Activated T-cell treated with anti-CD3 and anti-CD28 coated beads for 48 hours (primary cell): ENCODE data around the gene TRIM43B.
A peak's percentile ranks its signal among the peaks of the same experiment; 100 is the strongest.
"Not testable (repeated sequence)": the region's sequence is repeated elsewhere in the genome, so short reads cannot be mapped to it uniquely, and the experiment has no call there.

Experiments
- DNase-seq: peaks from one replicate; pipeline ENCODE4 v3.0.0-alpha.2; 2020; ENCODE audit warnings: low read depth

The TRIM43B gene

DNA sequence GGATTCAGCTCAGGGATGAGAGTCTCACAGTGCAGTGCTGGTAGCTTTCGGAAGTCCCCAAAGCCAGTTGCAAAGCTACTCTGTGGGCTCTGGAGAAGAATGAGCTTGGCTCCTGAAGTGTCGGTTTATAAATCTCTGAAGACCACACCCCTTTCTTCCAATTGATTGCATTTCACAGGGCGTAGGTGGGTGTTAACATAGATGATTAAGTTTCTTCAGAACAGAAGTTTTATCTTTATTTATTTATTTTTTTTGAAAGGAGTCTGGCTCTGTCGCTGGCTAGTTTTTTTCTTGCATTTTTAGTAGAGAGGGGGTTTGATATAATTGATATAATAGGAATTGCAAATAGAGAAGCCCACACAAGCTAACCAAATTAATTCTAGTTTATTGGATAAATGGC, at the start of gene TRIM43B:
TSS of gene TRIM43B (minus strand) at position 101 of the 400 bp plus-strand sequence. CDS start 2,040 bp downstream, outside the sequence.
- not testable (repeated sequence) for DNase-seq

- no peak for DNase-seq
Observed at GRCh38 chr2:95531254-95531771, 46.8 kb upstream of the TRIM43B start.

- no peak for DNase-seq
Observed at GRCh38 chr2:95530734-95531133, 46.2 kb upstream of the TRIM43B start.

DNA sequence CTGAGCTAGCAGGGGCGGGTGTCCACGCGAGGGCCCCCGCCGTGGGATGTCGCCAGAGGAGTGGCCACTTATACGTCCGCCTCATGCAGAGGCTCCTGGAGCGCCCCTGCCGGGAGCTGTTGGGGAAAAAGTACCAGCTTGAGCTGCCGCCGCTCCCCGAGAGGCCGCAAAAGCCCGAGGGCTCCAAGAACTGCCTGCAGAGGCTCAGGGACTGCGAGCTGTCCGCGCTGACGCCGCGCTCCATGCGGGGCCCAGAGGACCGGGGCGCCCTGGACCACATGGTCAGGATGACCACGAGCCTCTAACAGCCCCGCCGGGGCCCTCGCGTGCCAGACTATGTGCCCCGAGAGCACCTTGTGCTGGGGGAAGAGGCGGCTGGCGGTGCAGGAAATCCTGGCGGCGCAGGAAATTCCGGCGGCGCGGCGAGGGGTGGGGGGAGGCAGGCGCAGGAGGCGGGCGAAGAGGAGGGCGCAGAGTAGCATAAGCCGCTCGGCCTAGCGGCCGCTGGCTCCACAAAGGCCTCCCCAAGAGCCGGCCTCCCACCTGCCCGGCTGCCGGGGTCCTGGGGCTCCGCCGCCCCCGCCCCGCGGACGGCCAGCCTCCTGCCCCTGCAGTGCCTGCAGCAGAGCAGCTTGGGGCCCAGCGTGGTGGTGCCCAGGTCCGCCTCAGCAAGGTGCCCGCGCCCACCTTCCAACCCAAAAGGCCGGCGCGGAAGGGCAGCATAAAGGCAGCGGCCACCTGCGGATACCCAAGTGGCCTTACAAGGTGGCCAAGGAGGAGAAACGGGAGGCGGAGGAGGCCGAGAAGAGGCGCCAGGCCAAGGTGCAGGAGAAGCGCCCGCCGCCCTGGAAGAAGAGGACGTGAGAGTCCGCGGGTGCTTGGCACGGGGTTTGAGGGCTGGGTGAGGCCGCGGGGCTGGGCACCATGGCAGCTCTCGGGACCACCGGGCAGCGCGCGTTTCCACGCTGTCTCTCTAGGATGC, 42.1 kb upstream of the TRIM43B start:
- DNase-seq: peak; percentile 55

- no peak for DNase-seq
Observed at GRCh38 chr2:95525294-95526035, 40.9 kb upstream of the TRIM43B start.

DNA sequence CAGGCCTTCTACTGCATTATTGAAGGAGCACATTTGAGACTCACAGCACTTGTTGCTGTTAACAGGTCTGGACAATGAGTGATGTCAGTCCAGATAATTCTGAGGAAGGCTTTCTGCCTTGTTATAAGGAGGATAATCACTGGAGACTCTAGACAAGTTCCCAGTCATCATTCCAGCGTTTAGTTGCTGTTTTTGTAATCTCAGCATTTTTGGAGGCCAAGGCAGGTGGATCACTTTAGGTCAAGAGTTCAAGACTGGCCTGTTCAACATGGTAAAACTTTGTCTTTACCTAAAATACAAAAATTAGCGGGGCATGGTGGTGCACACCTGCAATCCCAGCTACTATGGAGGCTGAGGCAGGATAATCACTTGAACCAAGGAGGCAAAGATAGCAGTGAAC, 39.6 kb upstream of the TRIM43B start:
- DNase-seq: no peak

- no peak for DNase-seq
Observed at GRCh38 chr2:95514718-95515117, 30.2 kb upstream of the TRIM43B start.

GRCh38 chr2:95514226-95514625, 29.7 kb upstream of the TRIM43B start:
- not testable (repeated sequence) for DNase-seq

GRCh38 chr2:95509408-95509807, 24.9 kb upstream of the TRIM43B start:
- no peak for DNase-seq

DNA sequence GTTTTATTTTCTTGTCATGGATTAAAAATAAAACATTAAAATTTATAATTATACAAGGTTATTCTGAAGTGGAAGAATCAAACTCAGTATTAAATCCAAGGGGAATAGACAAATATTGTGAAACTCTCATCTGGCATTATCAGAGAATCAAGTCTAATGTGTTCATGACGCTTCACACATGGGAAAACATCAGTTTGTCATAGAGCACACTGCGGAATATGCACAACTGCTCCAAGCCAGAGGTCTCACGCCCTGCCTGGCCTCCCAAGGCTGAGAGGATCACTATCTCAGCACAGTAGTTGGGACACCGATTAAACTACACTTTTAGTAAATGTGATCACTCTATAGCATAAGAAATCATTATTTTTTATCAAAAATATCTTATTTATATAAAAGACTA, 20.7 kb upstream of the TRIM43B start:
- no peak for DNase-seq

- DNase-seq: no peak
Observed at GRCh38 chr2:95500854-95501253, 16.3 kb upstream of the TRIM43B start.

GRCh38 chr2:95492076-95492475, 7.5 kb upstream of the TRIM43B start:
- not testable (repeated sequence) for DNase-seq

DNA sequence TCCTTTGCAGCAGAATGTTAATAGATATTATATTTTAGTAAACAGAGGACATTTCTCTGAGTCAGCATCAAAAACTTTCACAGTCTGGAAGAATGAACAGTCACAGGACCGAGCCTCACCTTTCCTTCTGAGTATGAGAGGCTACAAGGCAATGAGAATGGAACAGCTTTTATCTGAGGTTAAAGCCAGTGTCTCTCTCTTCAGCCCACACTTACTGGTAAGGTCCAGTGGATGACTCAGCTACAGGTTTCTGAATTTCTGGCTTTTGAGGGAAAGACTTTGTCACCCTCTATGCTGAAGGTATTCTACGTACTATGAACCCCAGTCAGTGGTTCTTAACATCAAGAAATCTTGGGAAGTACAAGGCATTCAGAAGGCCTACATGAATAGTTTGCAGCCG, 9.5 kb downstream of the TRIM43B start:
- DNase-seq: not testable (repeated sequence)

GRCh38 chr2:95467984-95468383, 16.6 kb downstream of the TRIM43B start:
- DNase-seq: not testable (repeated sequence)

DNA sequence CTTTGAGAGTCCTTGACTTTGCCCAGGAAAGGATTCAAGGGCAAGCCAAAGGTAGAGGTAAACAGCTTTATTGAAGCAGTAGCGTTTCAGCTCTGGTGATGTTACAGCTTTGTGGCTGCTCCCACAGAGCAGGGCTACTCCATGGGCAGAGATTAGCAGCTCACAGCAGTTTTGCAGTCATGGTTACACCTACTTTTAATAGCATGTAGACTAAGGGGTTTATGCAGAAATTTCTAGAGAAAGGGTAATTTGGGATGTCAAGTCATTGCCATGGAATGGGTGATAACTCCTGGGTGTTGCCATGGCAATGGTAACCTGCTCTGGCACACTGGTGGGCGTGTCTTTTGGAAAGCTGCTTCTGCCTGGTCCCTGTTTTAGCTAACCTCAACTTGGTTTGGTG, 18.0 kb downstream of the TRIM43B start:
- not testable (repeated sequence) for DNase-seq

DNA sequence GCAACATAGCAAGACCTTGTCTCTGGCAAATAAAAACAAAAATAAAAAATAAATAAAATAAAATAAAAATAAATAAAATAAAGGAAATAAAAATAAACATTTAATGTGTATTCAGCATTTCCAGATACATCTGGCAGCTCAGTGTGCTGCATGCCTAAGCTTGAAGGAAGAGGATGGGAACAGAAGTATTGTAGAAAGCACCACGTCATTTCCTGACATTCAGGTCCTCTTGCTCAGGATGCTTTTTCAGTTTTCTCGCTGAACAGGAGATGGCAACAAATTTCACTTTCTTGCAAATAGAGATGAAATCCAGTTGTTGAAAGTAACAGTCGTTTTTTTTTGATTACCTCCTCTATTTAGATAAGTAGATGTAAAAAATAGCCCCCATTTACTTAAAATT, 21.3 kb downstream of the TRIM43B start:
- DNase-seq: not testable (repeated sequence)

DNA sequence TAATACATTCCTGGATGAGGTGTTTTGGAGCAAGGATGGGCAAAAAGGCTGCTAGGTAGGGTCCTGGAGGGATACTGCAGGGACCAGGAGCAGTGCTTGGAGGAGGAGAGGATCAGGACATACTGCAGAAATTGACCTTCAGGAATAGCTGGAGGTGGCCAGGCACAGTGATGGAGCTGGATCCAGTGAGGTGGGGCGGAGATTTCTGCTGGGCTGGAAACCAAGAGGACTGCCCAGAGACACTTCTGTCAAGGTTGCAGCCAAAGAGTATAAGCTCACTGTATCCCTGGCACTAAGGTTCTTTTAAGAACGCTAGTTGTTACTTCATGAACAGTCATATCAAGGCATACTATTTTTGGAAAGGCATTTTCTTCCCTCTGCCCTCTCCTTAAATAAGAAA, 39.2 kb downstream of the TRIM43B start:
- DNase-seq: not testable (repeated sequence)

DNA sequence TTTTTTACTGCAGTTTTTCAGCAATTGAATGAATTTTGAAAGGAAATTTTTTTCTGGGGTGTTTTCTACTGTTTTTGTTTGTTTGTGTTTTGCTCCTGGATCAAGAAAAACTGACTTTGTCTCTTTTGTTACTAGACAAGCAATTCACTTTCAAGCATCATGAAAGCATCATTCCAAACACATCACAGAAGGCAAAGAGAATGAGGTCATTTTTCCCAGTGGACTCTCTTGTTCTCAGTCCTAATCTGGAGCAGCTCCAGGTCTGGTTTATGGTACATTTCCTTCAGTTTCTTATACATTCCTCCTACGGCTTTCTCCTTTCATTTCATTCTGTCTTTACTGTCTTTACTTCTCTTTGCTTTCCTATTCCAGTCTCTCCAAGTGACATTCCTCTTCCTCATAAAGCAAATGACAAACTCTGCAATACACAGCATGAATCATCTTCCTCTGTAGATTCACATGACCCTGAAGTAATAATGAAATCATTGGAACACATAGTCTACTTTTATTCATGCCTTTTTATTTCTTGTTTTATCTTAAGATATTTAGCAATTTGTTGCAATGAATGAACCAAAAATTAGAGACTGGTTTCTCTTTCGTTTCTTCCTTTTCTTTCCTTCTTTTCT, 42.0 kb downstream of the TRIM43B start:
- not testable (repeated sequence) for DNase-seq

DNA sequence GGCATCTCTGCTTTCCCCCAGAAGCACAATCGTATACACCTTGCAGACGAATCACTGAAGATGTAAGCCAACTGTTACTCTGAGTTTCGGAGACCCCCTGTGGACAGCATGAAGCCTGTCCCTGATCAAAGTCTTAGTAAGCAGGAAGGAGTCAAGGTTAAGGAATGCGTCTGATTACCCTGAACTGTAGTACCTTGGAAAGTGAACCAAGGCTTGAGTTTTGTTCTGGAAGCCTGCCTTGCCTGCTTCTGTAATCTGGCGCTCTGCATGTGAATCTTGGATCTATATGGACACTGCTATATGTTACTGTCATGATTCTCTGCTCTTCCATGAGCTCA, 48.7 kb downstream of the TRIM43B start:
- not testable (repeated sequence) for DNase-seq

DNA sequence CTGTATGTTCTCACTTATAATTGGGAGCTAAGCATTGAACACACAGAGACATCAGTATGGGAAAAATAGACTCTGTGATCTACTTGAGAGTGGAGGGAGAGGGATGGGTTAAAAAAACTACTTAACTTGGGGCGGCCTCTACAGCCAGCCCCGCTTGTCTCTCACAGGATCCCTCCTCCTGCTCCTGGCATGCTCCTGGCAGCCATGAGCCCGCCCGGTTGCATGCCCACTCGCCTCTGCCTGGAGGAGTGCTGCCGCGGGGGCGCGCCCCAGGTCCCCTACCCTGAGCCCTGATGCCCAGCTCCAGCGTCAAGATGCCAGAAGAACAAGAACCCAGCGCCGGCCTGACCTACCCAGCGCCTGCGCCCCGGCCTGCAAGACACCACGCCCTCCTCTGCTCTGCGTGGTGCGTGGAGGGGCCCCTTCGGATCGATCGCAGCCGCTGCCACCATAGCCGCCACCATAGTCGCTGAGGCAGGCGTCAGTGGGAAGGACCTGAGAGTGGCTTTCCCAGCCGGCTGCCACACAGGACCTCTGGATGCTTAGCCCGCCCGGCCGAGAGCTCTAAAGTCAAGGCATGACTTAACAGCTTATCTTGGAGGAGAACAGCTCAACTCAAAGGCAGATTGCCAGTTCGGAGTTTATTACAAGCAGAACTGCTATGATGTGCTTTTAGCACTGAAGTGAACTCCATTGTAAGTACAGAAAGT, 49.2 kb downstream of the TRIM43B start:
- DNase-seq: not testable (repeated sequence)

DNA sequence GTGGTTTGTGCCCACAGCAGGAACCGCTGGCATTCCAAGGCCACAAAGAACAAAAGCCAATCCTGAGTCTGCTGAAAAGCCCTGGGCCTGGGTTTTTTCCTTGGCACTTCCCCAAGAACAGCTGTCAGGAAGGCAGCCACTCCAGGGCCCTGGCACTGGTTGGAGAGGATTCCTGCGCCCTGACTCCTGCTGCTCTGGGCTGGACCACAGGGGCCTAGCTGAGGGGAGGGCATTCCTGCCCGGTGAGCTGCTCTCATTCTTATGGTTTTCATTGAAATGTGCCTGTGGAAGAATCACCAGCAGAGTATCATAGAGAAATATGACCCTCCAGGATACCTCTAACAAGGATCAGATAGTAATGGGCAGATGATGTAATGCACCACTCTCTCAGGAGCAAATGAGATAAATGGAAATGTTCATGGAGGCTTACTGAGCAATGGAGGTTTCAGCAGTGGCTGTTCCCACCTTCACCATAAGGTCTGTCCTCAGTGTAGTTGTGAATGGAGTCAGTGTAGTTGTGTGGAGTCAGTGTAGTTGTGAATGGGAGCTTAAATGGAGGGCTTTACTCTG, 50.0 kb downstream of the TRIM43B start:
- DNase-seq: not testable (repeated sequence)
